NCI-H748 (cell line): ENCODE measurements around the gene ZBED5.
"Not testable (repeated sequence)": the region's sequence is repeated elsewhere in the genome, so short reads cannot be mapped to it uniquely, and the experiment has no call there.

Experiments used
- DNase-seq: peaks from one replicate; lab custom pipeline; 2025; ENCODE audit not compliant: unreplicated experiment; lab: John Stamatoyannopoulos, UW

ZBED5 gene

DNA sequence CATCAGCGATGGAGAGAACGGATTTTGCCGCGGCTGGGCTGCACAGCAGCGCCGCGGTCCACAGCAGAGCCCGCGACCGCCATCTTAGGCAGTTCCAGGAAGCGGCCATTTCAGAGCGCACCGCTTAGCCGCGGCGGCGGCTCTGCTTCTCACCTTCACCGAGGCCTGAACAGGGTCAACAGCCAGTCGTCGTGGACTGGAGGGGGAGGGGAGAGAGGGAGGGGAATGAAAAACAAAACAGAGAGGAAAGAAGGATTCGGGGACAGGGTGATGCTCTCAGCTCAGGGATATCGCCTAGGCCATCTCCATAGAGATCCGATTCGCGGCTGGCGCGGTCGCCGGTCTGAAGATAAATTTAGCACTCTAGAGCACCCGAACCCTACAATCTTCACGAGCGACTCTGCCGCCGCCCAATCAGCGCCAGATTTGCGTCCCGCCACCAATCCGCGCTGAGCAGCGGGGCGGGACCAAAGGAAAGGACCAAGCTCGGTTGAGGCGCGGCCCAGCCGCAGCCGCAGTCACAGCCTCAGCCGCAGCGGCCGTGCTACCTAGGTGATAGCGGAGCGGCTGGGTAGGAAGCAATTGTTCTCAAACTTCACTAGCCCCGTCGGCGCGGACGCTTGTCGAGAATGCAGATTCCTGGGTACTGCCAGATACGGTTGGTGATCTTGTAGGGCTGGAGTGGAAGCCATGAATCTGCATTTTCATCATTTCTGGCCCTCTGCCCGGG, at the start of gene ZBED5:
TSS of gene ZBED5 (minus strand) at position 345 of the 730 bp plus-strand sequence. CDS start 3,108 bp downstream, outside the sequence.
- peak; percentile 99 for DNase-seq

- peak; percentile 13 for DNase-seq
These were observed 48.7 kb upstream of the ZBED5 start for GRCh38 chr11:10906521-10906920.

DNA sequence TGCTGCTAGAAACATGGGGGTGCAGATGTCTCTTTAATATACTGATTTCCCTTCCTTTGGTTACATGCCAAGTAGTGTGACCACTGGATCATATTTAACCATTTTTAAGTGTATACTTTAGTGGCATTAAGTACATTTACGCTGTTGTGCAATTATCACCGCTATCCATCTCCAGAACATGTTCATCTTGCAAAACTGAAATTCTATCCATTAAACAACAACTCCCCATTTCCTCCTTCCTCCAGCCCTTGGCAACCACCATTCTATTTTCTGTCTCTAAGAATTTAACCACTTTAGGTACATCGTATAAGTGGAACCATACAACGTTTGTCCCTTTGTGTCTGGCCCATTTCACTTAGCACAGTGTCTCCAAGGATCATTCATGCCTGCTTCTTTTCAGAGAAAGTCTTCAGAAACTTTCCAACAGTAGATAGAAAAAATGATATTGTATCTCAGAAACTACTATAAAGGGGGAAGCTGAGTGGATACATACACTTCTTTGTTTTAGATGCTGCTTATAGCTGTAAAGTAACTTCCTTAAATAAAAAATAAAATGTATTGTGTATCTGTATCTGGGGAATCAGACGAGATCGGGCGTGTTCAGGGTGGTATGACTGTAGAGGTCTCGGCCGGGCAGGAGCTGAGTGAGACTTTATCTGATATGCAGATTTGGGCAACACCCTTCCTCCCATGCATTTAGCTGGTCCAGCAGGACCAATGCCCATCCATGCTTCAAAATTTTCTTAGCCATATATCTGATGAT, 44.6 kb upstream of the ZBED5 start:
- DNase-seq = peak; percentile 19

DNA sequence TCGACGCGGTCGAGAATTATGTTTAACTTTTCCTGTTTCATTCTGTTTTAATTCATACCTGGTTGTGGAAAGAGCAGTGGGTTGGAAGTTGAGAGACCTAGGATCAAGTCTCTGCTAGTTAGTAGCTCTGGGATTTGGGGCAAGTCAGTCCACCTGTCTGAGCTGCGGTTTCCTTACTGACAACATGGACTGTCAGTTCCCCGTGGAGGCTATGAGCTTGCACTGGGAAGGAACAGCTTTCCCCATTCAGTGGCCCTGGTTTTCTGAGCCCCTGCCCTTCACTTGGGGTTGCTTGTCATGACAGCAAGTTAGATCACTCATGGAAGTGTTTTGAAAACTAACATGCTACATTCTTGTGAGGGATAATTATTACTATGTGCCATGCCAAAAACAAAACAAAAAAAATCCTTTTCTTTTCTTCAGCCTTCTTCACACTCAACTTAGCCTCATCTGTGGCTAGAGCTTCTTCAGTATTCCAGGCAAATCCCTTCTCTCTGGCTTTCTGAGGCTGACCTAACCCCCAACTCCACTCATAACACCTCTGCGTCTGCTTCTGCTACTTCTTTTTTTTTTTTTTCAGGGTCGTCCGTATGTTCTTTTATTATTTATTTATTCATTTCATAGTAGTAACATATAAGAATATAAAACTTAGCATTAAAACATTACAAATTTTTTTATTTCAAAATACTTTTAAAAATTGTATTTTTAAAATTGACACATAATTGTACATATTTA, 43.0 kb upstream of the ZBED5 start:
- DNase-seq = no peak

DNA sequence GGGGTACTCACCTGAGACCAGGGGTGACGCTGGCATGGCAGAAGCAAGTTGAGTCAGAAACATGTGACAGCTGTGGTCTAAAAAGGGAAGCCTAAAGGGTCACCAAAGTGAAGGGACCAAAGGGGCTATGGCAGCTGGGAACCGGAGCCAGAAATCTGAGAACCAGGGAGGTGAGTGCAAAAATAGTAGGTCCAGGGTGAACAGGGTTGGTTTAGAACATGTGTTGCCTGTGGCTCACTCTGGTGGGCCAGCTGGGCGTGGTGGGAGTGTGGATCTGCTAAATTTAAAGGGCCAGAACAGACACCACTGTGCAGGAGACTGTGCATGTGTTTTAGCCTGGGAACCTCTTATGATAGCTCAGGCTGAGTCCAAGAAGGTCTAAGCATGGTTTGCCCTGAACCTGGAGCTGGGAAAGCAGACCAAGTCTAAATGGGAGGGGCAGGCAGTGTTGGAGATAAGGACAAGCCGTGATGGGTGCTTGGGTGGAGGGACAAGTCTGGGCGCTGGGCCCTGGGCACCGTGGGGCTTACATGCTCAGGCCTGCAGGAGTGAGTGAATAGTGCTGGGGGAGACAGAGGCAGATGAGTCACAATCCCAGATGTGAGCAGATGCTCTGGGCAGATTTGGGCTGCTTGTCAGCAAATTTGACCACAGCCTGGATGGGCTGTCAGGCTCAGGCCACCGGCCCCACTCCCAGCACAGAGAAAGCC, 41.4 kb upstream of the ZBED5 start:
- no peak for DNase-seq

- no peak for DNase-seq
These were observed 40.8 kb upstream of the ZBED5 start for GRCh38 chr11:10898763-10899025.

DNA sequence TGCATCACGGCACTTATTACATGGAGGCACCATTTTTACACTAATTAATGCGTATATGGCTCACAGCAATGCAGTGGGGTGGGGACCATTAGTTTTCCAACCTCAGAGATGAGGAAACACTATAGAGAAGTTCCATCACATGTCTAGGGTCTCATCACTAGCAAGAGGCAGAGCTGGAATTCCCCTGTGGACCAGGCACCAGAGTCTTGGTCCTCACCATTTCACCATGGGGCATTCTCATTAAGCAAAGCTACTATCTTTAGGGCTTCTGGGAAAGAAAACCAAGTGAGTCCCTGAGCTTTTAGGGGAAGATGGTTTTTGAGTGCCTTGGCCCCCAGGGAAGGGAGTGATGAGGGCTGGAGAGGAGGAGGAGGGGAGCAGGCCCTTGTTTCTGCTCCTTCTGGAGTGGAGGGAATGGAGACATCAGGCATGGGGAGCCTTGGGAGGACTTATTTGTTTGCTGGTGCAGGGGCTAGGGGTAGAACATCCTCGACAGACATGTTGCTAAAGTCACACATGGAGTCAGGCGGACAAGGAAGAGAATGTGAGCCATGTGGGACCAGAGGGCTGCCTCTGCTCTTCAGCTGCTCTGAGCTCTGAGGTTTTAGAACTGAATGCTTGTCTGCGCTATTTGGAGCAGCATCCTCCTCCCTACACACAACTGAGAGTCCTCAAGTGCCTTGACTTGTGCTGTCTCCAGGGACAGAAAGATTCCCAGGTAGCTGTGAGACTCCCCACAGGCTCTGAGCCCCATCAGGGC, 40.3 kb upstream of the ZBED5 start:
- DNase-seq = no peak

GRCh38 chr11:10897150-10897549, 39.3 kb upstream of the ZBED5 start:
- DNase-seq = no peak

GRCh38 chr11:10896493-10896892, 38.6 kb upstream of the ZBED5 start:
- DNase-seq = no peak

GRCh38 chr11:10895285-10895684, 37.4 kb upstream of the ZBED5 start:
- DNase-seq = no peak

DNA sequence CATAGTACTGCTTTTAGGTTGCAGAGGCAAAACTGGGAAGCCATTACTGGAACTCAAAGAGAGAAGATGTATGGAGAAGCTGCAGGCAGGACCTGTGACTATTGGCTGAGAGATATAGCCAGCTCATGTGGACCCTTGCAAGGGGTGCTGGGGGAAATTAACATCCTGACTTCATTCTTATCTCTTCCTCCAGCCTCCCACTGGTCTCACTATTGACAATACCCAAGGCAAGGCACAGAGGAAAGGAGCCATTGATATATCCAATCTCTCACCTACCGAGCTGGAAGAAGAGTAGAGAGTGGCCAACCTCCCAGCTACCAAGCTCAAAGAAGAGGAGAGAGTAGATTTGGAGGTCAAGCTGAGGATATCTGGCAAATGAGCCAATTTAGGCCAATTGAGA, 36.8 kb upstream of the ZBED5 start:
- DNase-seq = no peak

DNA sequence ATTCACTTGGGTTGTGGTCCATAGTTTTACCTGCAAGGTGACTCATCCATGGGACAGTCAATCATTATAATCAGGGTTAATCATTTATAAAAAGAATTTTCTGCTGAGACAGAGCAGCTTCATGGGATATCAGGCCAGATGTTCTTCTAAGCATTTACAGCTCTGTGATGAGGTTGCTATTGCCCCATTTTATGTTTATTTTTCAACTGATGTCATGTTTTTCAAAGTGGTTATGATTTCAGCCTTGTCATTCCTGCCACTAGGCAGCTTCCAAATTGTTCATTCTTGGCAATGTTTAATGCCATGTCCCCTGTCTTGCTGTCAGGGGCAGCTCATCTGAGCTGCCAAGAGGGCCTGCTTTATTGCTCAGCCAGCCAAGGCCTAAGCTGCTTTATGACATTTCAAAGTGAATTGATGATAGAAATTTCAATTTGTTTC, 35.9 kb upstream of the ZBED5 start:
- DNase-seq = no peak

- no peak for DNase-seq
These were observed 34.4 kb upstream of the ZBED5 start for GRCh38 chr11:10892250-10892649.

DNA sequence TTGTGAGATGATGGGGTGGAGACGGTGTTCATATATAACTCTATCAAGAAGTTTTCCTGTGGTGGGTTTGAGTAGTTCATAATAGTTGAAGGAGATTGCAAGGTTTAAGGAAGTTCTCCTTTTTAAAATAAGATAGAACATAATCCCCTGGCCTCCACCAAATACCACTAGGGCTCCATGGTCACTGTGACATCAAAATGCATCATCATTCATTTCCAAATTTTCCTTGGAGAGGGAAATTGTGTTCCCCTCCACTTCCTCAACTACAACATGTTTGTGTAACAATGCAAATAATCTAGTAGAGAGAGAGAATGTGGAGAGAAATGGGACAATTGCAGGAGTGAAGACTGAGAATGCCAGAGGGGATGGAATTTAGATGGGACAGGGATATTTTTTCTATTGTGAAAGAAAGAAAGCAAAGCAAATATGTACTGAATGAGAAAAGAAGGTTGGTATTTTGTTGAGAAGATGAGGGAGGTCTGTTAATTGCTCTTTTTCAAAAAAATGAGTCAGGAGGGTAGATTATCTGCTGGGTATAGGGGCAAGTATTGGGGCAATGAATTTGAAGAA, 33.4 kb upstream of the ZBED5 start:
- DNase-seq = no peak

DNA sequence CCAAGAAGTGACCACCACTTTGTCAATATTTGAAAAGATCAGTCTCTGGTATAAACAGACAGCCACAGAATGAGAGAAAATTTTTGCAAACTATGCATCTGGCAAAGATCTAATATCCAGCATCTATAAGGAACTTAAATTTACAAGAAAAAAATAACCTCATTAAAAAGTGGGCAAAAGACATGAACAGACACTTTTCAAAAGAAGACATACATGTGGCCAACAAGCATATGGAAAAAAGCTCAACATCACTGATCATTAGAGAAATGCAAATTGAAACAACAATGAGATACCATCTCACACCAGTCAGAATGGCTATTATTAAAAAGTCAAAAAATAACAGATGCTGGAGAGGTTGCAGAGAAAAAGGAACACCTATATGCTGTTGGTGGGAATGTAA, 32.2 kb upstream of the ZBED5 start:
- DNase-seq = not testable (repeated sequence)

DNA sequence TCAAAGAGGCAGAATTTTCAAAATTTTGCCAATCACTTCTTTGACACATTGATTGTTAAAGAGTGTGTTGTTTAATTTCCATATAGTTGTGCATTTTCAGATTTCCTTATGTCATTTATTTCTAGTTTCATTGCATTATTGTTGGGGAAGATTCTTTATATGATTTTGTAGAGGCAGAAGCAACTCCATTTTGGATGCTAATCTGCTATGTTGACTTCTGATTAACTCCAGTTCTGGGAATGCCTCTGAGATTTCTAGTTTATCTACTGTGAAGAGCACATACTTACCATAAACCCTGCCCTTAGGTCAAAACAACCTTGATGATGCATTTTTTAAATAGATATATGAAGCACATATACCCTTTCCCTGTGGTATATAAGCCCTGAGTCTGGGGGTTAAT, 29.5 kb upstream of the ZBED5 start:
- no peak for DNase-seq

DNA sequence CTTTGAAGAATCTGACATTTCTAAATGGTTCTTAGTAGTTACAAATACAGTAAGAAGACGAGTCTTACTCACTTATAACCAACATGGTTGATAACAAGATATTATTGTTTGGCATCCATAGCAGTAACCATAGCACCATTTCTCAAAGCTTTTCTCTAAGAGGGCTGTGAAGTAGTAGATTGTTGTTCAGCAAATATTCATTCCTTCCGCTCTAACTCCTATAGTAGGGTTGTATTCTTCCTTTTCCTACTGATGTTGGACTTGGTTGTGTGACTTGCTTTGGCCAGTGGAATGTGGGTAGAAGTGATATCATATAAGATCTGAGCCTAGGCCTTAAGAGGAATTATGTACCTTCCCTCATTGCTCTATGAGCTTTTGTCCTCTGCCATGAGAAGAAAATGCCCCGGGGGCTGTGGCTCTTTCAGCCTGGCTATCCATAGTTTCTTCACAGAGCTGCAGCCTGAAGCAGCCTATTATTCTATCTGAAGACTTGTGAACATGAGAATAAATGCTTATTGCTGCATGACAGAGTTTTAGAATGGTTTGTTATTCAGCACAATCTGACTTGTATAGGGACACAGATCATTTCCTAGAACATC, 28.9 kb upstream of the ZBED5 start:
- no peak for DNase-seq

DNA sequence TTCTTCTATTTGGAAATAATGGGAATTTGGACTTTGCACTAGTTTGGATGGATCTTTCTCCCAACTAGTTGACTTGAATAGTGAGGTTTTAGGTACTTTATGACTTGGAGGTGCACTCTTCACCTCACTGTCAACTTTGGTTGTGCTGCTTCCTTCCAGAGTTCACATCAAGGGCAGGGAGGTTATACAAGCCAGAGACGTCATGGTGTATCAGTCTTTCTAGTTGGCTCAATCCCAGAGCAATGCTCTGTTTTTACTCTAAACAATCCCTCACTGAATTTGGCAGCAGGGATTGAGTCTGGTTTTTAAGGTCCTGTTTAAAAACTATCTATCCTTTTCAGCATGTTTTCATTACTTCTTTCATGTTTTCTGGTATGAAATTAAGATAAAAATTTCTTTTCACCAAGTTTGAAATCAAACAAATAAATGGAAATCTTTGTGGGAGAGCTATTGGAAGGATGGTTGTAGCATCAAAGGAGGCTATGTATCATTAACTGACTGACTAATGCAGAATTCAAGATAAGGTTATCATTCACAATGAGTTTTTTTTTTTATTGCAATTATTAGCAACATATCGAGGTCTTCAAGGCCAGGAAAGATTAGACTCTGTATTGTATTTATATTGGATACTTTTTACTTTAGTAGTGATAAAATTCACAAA, 28.0 kb upstream of the ZBED5 start:
- DNase-seq = no peak

DNA sequence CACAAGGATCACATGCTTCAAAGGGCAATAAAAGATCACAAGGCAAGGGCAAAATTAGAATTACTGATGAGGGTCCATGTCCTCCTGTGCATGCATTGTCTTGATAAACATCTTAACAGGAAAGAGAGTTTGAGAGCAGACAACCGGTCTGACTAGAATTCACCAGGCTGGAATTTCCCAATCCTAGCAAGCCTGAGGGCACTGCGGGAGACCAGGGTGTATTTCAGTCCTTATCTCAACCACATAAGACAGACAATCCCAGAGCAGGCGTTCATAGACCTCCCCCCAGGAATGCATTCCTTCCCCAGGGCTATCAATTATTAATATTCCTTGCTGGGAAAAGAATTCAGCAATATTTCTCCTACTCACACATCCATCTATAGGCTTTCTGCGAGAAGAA, 26.4 kb upstream of the ZBED5 start:
- DNase-seq = not testable (repeated sequence)
